A549 (cell line): Measurements from ENCODE around the gene COL5A2. TPM values are rescaled to one million over a fixed set of nuclear protein-coding genes. Genes with fewer than 3 reads are reported as not detected.

ENCODE experiments used
- ATAC-seq, 2 experiments: fragments of 200-7000 bp in 1 of 2; fragments of >200 bp in 1 of 2; cut with Nextera tagmentation in 1 of 2; cut with Tn5 transposase in 1 of 2; 3 replicates each; pipeline versions ENCODE4 v1.8.0 to v1.9.1; 2018 to 2020; ENCODE audit warnings: mild to moderate bottlenecking in 1 of 2, moderate library complexity in 1 of 2
- CTCF ChIA-PET: fragments of 300-600 bp; sonication (Branson Sonifier 250); formaldehyde crosslinking; extraction: SDS; loops from one replicate; lab custom pipeline; 2021; ENCODE audit warnings: antibody characterized with exemption, inconsistent platforms; lab: Yijun Ruan, JAX
- POLR2A ChIA-PET: fragments of 350-600 bp; formaldehyde crosslinking; extraction: SDS; loops from one replicate; lab custom pipeline; 2021; ENCODE audit warnings: antibody characterized with exemption, inconsistent platforms; lab: Yijun Ruan, JAX
- DNase-seq, 2 experiments: peaks; one replicate each; pipeline versions ENCODE4 v3.0.0 to v3.0.0-alpha.2; 2011 to 2016; ENCODE audit warnings: low read depth in 1 of 2, low spot score in 1 of 2
- FAIRE-seq: peaks from 2 replicates; lab custom pipeline; 2011; peaks lifted over from hg19 to GRCh38; lab: Jason Lieb, UNC
- H3K27ac ChIP-seq, 2 experiments: fragments of >200 bp; sonication (Bioruptor Twin); formaldehyde crosslinking; 3 replicates each; pipeline ENCODE4 v1.5.1; 2016 to 2017
- H3K4me1 ChIP-seq: fragments of >200 bp; sonication (Bioruptor Twin); formaldehyde crosslinking; 3 replicates; pipeline ENCODE4 v1.6.1; 2016
- H3K4me2 ChIP-seq: fragments of >200 bp; sonication (Bioruptor Twin); formaldehyde crosslinking; 3 replicates; pipeline ENCODE4 v1.6.1; 2016
- H3K4me3 ChIP-seq: fragments of >200 bp; sonication (Bioruptor Twin); formaldehyde crosslinking; 3 replicates; pipeline ENCODE4 v1.5.1; 2016
- H3K9me3 ChIP-seq: fragments of >200 bp; sonication (Bioruptor Twin); formaldehyde crosslinking; 3 replicates; pipeline ENCODE4 v1.6.1; 2016
- CBX2 ChIP-seq: fragments of 200-600 bp; sonication (generic); IDR thresholded peaks from 2 replicates; pipeline ENCODE4 v1.6.1; 2016; ENCODE audit warnings: low read depth, mild to moderate bottlenecking, borderline replicate concordance
- CEBPB ChIP-seq, 2 experiments: fragments of >200 bp in 1 of 2; sonication (Bioruptor Twin) in 1 of 2; formaldehyde crosslinking in 1 of 2; IDR thresholded peaks; 2 replicates each; pipeline ENCODE4 v1.6.1; 2012 to 2016
- EHF ChIP-seq: fragments of 250-450 bp; sonication (Bioruptor Pico); IDR thresholded peaks from 2 replicates; pipeline ENCODE4 v1.5.0; 2020; ENCODE audit warnings: mild to moderate bottlenecking
- ESRRA ChIP-seq: fragments of 150-350 bp; IDR thresholded peaks from 2 replicates; pipeline ENCODE4 v1.6.1; 2014; ENCODE audit warnings: mild to moderate bottlenecking, low read length, borderline replicate concordance
- FOXS1 ChIP-seq: fragments of 250-450 bp; sonication (Bioruptor Pico); IDR thresholded peaks from 2 replicates; pipeline ENCODE4 v1.5.0; 2020; ENCODE audit warnings: mild to moderate bottlenecking, moderate library complexity
- HDAC2 ChIP-seq: fragments of 200-600 bp; sonication (generic); IDR thresholded peaks from 2 replicates; pipeline ENCODE4 v1.6.1; 2016
- HOXA7 ChIP-seq: fragments of 250-450 bp; sonication (Bioruptor Pico); IDR thresholded peaks from 2 replicates; pipeline ENCODE4 v1.5.0; 2020; ENCODE audit warnings: mild to moderate bottlenecking, moderate library complexity
- JUNB ChIP-seq: fragments of >200 bp; sonication (Bioruptor Twin); formaldehyde crosslinking; IDR thresholded peaks from 2 replicates; pipeline ENCODE4 v1.6.1; 2016
- KDM5A ChIP-seq: fragments of 200-600 bp; sonication (generic); IDR thresholded peaks from 2 replicates; pipeline ENCODE4 v1.6.1; 2016; ENCODE audit warnings: antibody characterized with exemption, mild to moderate bottlenecking
- NPAS2 ChIP-seq: fragments of 250-450 bp; sonication (Bioruptor Pico); IDR thresholded peaks from 2 replicates; pipeline ENCODE4 v1.8.0; 2022; ENCODE audit warnings: mild to moderate bottlenecking, moderate library complexity, borderline replicate concordance
- NR3C1 ChIP-seq: fragments of >200 bp; sonication (Bioruptor Twin); formaldehyde crosslinking; IDR thresholded peaks from 3 replicates; pipeline ENCODE4 v1.6.1; 2017
- POLR2AphosphoS2 ChIP-seq: conservative IDR thresholded peaks from 2 replicates; pipeline ENCODE4 v1.6.1; 2012; ENCODE audit warnings: low read length, improper control_type of control experiment, inconsistent platforms
- RCOR1 ChIP-seq: fragments of 150-350 bp; IDR thresholded peaks from 2 replicates; pipeline ENCODE4 v1.6.1; 2014; ENCODE audit warnings: antibody characterized with exemption, low read length, low read depth
- RFX5 ChIP-seq: fragments of 450-650 bp; IDR thresholded peaks from 2 replicates; pipeline ENCODE4 v1.7.1; 2014; ENCODE audit warnings: antibody characterized with exemption, mild to moderate bottlenecking, moderate library complexity
- SMC3 ChIP-seq: fragments of >200 bp; sonication (Bioruptor Twin); formaldehyde crosslinking; IDR thresholded peaks from 3 replicates; pipeline ENCODE4 v1.6.1; 2018; ENCODE audit warnings: inconsistent platforms
- TFCP2L1 ChIP-seq: fragments of 250-450 bp; sonication (Bioruptor Pico); IDR thresholded peaks from 2 replicates; pipeline ENCODE4 v1.5.0; 2021; ENCODE audit warnings: mild to moderate bottlenecking
- TP53 ChIP-seq: fragments of 250-450 bp; sonication (Bioruptor Pico); IDR thresholded peaks from 2 replicates; pipeline ENCODE4 v1.5.0; 2021; ENCODE audit warnings: mild to moderate bottlenecking, moderate library complexity
- ZC3H11A ChIP-seq: fragments of 450-650 bp; IDR thresholded peaks from 2 replicates; pipeline ENCODE4 v1.6.1; 2014; ENCODE audit warnings: antibody characterized with exemption, mild to moderate bottlenecking
- ZSCAN20 ChIP-seq: fragments of 250-450 bp; sonication (Bioruptor Pico); IDR thresholded peaks from 2 replicates; pipeline ENCODE4 v1.8.0; 2022; ENCODE audit warnings: mild to moderate bottlenecking, moderate library complexity
- WGBS: methylation state at CpG from one replicate; pipeline ENCODE4 v1.1.6; 2017; ENCODE audit errors: missing lambda C conversion rate; 5-methylcytosine and 5-hydroxymethylcytosine counted together
- polyA plus RNA-seq, 4 experiments: library from polyadenylated mRNA; depleted of rRNA in 3 of 4; stranded (reverse); fragments of >200 nt; fragmentation: RNase III in 1 of 4; extraction: RNeasy Plus Mini Kit Qiagen cat#74134 plus additional on column Dnase treatment in 1 of 4; gene quantifications; 2 replicates in 3 of 4; 3 replicates in 1 of 4; pipeline ENCODE4 v1.2.3, GENCODE V29; 2011 to 2017
- TF ChIP-seq, protein P1 (sequence below): IDR thresholded peaks from 2 replicates; pipeline ENCODE4 v1.6.1; 2012
- TF ChIP-seq, protein P2 (sequence below): IDR thresholded peaks from 2 replicates; pipeline ENCODE4 v1.6.1; 2012
- TF ChIP-seq, protein P3 (sequence below): fragments of 200-600 bp; sonication (generic); IDR thresholded peaks from 2 replicates; pipeline ENCODE4 v1.6.1; 2016; ENCODE audit warnings: antibody characterized with exemption, mild to moderate bottlenecking, moderate library complexity
- TF ChIP-seq, protein P4 (sequence below): fragments of >200 bp; sonication (Bioruptor Twin); formaldehyde crosslinking; IDR thresholded peaks from 3 replicates; pipeline ENCODE4 v1.5.1; 2016

The COL5A2 gene
- polyA plus RNA-seq, 2 of the 4 experiments (the other 2 are of a cell fraction): 152 to 215 TPM

DNA sequence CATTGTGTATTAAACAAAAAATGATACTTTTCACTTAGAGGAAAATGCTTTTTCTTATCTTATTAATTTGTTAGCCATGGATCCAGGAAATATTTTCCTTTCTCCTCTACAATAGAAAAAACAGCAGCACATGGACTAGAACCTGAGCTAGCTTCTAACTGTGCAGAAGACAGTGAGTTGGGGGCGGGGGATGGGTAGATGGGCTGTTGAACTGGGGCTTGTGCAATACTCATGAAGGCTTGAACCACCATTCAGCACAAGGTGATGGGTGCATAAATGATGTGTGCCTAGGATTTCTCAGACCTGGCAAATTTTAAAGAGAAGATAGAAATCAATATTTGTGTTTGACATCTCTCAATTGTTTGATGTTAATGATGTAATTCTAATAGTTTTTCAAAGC, 42.0 kb downstream of the COL5A2 start:
- no peak for FAIRE-seq
- Histone ChIP-seq H3K4me3 (no peak overlapping the region), H3K4me2 (no peak overlapping the region), H3K27ac (no peak overlapping the region), H3K9me3 (no peaks in the 10 kb centered on the region), H3K4me1 (peaks cover 19% of the 10 kb centered on the region)
- ATAC-seq: peak in 1 of 2 experiments; percentile 45; a peak in 2 of 6 replicates
- POLR2A ChIA-PET: no interaction called here
- CTCF ChIA-PET: no interaction called here
- no peak for DNase-seq
- TF ChIP-seq CEBPB (IDR thresholded peaks at IDR 0.05): peak in 1 of 2 experiments; percentile 66; a peak in 2 of 4 replicates
- no peak for TF ChIP-seq ZSCAN20 (CRISPR knock-in tag)
- TF ChIP-seq POLR2AphosphoS2: no peak
- 76% methylated on average over 1 of the region's 1 CpG for WGBS

DNA sequence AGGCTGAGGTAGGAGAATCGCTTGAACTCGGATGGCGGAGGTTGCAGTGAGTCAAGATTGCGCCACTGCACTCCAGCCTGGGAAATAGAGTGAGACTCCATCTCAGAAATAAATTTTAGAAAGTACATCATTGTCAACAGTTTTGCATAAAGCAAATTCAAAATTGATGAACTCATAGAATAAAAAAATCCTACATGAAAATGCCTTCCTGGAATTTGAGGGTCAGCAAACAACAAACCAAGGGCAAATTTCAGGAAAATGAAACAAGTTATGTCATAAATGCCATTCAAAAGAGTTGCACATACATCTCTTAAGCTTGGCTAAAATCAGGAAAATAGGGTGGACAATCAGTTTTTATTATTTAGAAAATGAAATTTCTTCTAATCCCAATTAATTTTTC, 45.1 kb downstream of the COL5A2 start:
- CTCF ChIA-PET: interaction anchor here (1.0 kb wide), 1 partner anchor 19 kb away, joined by 3 read pairs; no protein-coding TSS in a partner anchor
- no peak overlapping the region for H3K27ac ChIP-seq
- peaks cover 19% of the 10 kb centered on the region for H3K4me1 ChIP-seq
- WGBS: 67% methylated on average over 4 of the region's 4 CpGs
- TF ChIP-seq JUNB (no peak), NR3C1 (no peak), CBX2 (no peak), KDM5A (no peak), HDAC2 (no peak)
- POLR2A ChIA-PET: no interaction called here
- no peaks in the 10 kb centered on the region for H3K9me3 ChIP-seq
- H3K4me2 ChIP-seq: no peak overlapping the region
- FAIRE-seq (no peak), ATAC-seq (no peak), DNase-seq (no peak)
- no peak overlapping the region for H3K4me3 ChIP-seq

DNA sequence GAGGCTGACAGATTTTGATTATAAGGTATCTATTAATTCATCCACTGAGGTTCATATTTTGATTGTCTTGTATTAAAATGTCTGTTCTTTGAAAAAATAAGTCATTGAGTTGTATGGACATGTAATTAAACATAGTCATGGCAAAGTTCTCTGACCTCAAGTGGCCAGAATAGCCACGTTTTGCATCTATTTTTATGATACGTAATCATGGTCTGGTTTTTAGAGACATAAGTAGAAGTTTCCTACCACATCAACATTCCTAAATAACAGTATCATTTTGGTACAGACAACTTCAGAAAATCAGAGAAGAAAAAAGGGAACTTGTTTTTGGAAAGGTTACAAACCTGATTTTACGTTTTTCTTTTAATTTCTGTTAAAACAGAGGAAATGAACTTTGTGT, 47.6 kb downstream of the COL5A2 start:
- Histone ChIP-seq H3K4me2 (no peak overlapping the region), H3K27ac (no peak overlapping the region), H3K4me1 (peaks cover 5% of the 10 kb centered on the region; the same call in 2 of the 3 replicates), H3K9me3 (no peaks in the 10 kb centered on the region), H3K4me3 (no peak overlapping the region)
- ATAC-seq: no peak
- CTCF ChIA-PET: interaction anchor here (0.6 to 2.1 kb wide), 3 partner anchors 11 to 156 kb away, joined by 3 to 5 read pairs (median 4); no protein-coding TSS in a partner anchor
- TF ChIP-seq HDAC2 (no peak), ESRRA (no peak), KDM5A (no peak), EHF (CRISPR knock-in tag) (no peak), JUNB (no peak), SMC3 (no peak), TP53 (CRISPR knock-in tag) (no peak), CEBPB (IDR thresholded peaks at IDR 0.05) (no peak), RFX5 (no peak), TFCP2L1 (CRISPR knock-in tag) (no peak), HOXA7 (no peak)
- TF ChIP-seq, protein P1, sequence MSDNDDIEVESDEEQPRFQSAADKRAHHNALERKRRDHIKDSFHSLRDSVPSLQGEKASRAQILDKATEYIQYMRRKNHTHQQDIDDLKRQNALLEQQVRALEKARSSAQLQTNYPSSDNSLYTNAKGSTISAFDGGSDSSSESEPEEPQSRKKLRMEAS: no peak
- TF ChIP-seq, protein P2, sequence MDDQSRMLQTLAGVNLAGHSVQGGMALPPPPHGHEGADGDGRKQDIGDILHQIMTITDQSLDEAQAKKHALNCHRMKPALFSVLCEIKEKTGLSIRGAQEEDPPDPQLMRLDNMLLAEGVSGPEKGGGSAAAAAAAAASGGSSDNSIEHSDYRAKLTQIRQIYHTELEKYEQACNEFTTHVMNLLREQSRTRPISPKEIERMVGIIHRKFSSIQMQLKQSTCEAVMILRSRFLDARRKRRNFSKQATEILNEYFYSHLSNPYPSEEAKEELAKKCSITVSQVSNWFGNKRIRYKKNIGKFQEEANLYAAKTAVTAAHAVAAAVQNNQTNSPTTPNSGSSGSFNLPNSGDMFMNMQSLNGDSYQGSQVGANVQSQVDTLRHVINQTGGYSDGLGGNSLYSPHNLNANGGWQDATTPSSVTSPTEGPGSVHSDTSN: no peak
- 88% methylated on average over 3 of the region's 3 CpGs for WGBS
- no peak for DNase-seq
- no peak for FAIRE-seq
- POLR2A ChIA-PET: no interaction called here

DNA sequence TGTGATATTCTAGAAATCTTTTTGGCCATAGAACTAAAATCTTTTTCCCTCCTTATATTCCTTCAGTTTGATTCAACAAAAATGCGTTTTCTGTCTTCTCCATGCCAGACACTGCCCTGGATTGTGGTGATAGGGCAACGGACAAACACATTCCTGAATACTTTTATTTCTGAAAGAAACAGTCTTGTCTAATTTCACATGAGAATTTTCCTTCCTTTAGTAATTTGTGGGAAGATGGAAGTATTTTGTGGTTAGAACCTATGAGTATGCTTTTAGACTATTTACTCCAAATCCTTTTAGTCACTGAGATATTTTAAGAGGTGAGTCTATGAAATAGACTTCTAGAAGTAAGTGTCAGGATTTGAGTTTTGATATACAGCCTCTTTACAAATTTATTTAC, 49.6 kb downstream of the COL5A2 start:
- ATAC-seq (no peak), DNase-seq (no peak), FAIRE-seq (no peak)
- ChIA-PET CTCF (interaction anchor here (0.8 to 1.3 kb wide), 2 partner anchors 13 to 111 kb away, joined by 3 read pairs; no protein-coding TSS in a partner anchor), POLR2A (no interaction called here)
- Histone ChIP-seq H3K4me2 (no peak overlapping the region), H3K9me3 (no peaks in the 10 kb centered on the region), H3K4me1 (peaks cover 11% of the 10 kb centered on the region; the same call in 2 of the 3 replicates), H3K4me3 (no peak overlapping the region), H3K27ac (no peak overlapping the region)
- WGBS: 80% methylated on average over 2 of the region's 2 CpGs
- TF ChIP-seq RCOR1: no peak
- TF ChIP-seq EHF (CRISPR knock-in tag): no peak
- TF ChIP-seq, all 56 proteins: peak for 0

DNA sequence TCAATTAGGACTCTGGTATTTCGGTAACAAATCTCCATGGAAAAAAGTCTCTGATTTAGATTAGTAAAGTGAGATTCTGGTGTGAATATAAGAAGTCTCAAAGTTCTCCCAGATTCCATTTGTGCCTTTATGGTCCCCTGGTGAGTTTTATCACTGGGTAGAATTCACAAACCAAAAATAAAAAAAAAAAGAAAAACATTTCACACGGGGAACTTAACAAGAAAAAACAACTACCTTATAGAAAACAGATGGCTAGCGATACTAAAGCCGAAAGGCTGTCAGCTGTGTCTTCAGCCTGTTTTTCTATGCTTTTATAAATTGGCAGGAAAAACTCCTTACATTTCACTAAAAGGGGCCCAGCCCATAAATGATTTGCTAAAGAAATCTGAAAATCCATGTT, 50.6 kb downstream of the COL5A2 start:
- Histone ChIP-seq H3K4me1 (peaks cover 21% of the 10 kb centered on the region; the same call in 2 of the 3 replicates), H3K9me3 (no peaks in the 10 kb centered on the region), H3K4me2 (no peak overlapping the region), H3K4me3 (no peak overlapping the region), H3K27ac (no peak overlapping the region)
- ATAC-seq (no peak), FAIRE-seq (no peak), DNase-seq (no peak)
- ChIA-PET POLR2A (no interaction called here), CTCF (interaction anchor here (1.3 to 1.6 kb wide), 2 partner anchors 35 to 112 kb away, joined by 3 read pairs; no protein-coding TSS in a partner anchor)
- 77% methylated on average over 4 of the region's 4 CpGs for WGBS
- TF ChIP-seq, protein P3, sequence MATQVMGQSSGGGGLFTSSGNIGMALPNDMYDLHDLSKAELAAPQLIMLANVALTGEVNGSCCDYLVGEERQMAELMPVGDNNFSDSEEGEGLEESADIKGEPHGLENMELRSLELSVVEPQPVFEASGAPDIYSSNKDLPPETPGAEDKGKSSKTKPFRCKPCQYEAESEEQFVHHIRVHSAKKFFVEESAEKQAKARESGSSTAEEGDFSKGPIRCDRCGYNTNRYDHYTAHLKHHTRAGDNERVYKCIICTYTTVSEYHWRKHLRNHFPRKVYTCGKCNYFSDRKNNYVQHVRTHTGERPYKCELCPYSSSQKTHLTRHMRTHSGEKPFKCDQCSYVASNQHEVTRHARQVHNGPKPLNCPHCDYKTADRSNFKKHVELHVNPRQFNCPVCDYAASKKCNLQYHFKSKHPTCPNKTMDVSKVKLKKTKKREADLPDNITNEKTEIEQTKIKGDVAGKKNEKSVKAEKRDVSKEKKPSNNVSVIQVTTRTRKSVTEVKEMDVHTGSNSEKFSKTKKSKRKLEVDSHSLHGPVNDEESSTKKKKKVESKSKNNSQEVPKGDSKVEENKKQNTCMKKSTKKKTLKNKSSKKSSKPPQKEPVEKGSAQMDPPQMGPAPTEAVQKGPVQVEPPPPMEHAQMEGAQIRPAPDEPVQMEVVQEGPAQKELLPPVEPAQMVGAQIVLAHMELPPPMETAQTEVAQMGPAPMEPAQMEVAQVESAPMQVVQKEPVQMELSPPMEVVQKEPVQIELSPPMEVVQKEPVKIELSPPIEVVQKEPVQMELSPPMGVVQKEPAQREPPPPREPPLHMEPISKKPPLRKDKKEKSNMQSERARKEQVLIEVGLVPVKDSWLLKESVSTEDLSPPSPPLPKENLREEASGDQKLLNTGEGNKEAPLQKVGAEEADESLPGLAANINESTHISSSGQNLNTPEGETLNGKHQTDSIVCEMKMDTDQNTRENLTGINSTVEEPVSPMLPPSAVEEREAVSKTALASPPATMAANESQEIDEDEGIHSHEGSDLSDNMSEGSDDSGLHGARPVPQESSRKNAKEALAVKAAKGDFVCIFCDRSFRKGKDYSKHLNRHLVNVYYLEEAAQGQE: no peak
- TF ChIP-seq NPAS2 (CRISPR knock-in tag): no peak
- TF ChIP-seq, protein P4, sequence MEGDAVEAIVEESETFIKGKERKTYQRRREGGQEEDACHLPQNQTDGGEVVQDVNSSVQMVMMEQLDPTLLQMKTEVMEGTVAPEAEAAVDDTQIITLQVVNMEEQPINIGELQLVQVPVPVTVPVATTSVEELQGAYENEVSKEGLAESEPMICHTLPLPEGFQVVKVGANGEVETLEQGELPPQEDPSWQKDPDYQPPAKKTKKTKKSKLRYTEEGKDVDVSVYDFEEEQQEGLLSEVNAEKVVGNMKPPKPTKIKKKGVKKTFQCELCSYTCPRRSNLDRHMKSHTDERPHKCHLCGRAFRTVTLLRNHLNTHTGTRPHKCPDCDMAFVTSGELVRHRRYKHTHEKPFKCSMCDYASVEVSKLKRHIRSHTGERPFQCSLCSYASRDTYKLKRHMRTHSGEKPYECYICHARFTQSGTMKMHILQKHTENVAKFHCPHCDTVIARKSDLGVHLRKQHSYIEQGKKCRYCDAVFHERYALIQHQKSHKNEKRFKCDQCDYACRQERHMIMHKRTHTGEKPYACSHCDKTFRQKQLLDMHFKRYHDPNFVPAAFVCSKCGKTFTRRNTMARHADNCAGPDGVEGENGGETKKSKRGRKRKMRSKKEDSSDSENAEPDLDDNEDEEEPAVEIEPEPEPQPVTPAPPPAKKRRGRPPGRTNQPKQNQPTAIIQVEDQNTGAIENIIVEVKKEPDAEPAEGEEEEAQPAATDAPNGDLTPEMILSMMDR: no peak
- no peak for TF ChIP-seq FOXS1 (CRISPR knock-in tag)
- TF ChIP-seq ZC3H11A: no peak
- no peak for TF ChIP-seq POLR2AphosphoS2
